GM21825 (cell line): ENCODE measurements around the gene SELENOO.

Experiments used
- ATAC-seq: cut with Tn5 transposase; IDR thresholded peaks from one replicate; pipeline ENCODE4 v1.9.1; 2021; ENCODE audit warnings: mild to moderate bottlenecking, moderate library complexity; ENCODE audit not compliant: unreplicated experiment

The SELENOO gene

GRCh38 chr22:50171319-50171964 is 29.4 kb upstream of the SELENOO start:
- ATAC-seq, result no peak

DNA sequence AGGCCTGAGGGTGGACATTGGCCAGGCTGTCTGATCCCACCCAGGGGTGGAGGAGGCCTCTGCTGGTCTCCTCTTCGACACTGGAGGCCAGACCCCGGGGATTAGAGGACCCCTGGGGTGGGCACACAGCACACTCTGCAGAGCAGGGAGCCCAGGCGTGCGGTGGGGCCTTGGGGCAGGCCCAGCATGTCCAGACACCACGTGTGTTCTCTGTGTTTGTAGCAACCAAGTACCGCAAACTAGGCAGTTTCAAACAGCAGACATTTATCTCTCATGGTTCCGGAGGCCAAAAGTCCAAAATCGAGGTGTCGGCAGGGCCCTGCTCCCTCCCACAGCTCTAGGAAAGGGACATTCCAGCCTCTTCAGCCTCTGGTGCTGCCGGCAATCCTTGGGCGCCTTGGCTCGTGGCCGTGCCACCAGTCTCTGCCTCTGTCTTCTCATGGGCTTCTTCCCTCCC is 28.8 kb upstream of the SELENOO start:
- no peak for ATAC-seq

- ATAC-seq, result no peak
Measured at GRCh38 chr22:50173311-50173982, 27.4 kb upstream of the SELENOO start.

GRCh38 chr22:50173983-50174355 is 26.8 kb upstream of the SELENOO start:
- ATAC-seq, result no peak

DNA sequence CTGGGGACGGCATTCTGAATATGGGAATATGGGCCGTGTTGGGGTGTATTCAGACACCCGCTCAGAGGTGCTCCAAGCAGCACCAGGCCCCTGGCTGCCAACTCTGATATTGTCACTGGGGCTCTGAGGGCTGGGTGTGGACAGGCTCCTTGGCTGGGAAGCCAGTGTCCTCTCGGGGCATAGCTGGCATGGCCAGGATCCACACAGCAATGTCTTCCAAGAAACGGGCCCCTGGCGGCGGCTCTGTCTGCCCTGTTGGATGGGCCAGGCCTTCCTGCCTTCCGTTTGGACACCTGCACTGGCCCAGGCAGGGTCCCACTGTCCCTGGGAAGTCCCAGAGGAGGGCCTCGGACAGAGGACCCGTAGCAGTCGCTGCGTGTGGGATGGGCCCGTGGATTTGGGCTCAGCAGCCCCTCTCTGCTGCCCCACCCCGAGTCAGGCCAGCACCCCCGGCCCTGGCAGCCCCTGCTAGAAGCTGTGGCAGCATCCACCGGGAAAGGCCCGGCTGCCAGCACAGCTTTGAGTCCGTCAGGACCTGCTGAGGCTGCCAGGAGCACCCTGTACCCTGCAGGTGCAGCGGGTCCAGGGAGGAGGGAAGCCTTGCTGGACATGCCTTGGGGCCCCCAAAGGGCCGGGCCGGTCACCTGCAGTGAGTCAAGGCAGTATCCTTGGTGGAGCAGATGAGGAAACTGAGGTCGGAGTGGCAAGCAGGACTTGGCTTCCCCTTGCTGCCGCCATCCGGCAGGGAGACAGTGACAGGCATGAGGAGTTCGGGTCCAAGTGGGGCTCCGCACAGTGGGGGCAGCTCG is 26.2 kb upstream of the SELENOO start:
- ATAC-seq, result no peak

GRCh38 chr22:50175191-50175461 is 25.7 kb upstream of the SELENOO start:
- ATAC-seq, result no peak

GRCh38 chr22:50175921-50176849 is 24.6 kb upstream of the SELENOO start:
- ATAC-seq, result no peak

DNA sequence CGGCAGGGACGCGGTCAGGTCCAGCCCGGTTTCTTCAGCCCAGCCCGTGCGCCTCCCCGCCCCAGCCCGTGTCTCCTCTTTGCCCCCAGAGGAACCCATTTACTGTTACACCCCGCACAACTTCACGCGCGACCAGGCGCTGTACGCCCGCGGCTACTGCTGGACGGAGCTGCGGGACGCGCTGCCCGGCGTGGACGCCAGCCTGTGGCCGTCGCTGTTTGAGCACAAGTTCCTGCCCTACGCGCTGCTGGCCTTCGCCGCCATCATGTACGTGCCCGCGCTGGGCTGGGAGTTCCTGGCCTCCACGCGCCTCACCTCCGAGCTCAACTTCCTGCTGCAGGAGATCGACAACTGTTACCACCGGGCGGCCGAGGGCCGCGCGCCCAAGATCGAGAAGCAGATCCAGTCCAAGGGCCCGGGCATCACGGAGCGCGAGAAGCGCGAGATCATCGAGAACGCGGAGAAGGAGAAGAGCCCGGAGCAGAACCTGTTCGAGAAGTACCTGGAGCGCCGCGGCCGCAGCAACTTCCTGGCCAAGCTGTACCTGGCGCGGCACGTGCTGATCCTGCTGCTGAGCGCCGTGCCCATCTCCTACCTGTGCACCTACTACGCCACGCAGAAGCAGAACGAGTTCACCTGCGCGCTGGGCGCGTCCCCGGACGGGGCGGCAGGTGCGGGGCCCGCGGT is 23.8 kb upstream of the SELENOO start:
- no peak for ATAC-seq

DNA sequence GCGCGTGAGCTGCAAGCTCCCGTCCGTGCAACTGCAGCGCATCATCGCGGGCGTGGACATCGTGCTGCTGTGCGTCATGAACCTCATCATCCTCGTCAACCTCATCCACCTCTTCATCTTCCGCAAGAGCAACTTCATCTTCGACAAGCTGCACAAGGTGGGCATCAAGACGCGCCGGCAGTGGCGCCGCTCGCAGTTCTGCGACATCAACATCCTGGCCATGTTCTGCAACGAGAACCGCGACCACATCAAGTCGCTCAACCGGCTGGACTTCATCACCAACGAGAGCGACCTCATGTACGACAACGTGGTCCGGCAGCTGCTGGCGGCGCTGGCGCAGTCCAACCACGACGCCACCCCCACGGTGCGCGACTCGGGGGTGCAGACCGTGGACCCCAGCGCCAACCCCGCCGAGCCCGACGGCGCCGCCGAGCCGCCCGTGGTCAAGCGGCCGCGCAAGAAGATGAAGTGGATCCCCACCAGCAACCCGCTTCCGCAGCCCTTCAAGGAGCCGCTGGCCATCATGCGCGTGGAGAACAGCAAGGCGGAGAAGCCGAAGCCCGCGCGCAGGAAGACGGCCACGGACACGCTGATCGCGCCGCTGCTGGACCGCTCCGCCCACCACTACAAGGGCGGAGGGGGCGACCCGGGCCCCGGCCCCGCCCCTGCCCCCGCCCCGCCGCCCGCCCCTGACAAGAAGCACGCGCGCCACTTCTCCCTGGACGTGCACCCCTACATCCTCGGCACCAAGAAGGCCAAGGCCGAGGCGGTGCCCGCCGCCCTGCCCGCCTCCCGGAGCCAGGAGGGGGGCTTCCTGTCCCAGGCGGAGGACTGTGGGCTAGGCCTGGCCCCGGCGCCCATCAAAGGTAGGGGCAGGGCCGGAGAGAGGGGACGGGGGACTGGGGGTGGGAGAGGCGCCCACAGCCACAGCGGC is 23.0 kb upstream of the SELENOO start:
- ATAC-seq, result no peak

DNA sequence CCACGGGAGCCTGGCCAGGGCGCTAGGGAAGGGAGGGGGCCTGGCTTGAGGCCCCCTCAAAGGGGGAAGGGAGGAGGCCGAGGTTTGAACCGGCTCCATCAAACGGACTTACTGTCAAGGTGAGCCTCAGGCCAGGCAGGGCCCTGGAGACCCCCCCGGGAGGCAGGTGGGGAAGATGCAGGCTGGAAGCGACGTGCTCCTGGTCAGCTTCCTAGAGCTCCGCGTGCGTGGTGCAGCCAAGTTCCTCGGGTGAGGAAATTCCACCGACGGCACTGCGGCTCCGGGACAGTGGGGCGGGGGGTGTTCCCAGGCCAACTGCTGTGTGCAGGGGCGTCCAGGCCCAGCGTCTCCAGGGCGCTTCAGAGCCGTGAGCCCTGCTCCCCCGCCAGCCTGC is 22.3 kb upstream of the SELENOO start:
- no peak for ATAC-seq

DNA sequence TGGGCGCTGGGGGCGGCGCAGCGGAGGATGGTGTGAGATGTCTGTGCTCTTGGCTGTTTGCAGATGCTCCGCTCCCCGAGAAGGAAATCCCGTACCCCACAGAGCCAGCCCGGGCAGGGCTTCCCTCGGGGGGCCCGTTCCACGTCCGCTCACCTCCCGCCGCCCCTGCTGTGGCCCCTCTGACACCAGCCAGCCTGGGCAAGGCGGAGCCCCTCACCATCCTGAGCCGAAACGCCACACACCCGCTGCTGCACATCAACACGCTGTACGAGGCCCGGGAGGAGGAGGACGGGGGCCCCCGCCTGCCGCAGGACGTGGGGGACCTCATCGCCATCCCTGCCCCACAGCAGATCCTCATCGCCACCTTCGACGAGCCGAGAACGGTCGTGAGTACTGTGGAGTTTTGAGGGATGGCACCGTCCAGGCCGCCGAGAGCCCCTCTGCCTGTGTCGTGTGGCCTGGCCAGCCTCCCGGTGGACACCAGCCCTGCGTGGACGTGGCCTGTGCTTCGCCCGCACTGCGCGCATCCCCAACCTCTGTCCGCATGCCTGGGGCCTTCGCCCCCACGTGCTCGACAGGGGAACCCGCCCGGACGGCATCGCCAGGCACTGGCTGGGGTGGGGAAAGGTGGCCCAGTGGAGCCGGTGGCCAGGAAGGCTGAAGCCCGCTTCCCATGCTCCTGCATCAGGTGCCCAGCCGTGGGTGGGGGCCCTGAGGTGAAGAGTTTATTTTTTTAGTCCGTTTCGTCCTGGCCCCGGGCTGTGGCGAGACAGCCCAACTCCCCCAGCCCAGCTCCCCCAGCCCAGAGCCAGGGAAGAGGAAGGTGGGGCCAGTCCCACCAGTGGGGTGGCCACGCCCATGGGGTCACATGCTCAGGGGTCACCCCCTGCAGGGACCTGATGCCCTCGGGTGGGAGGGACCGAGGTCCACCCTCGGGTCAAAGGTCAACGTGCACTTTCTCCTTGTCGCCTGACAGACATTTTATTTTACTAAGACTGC is 21.6 kb upstream of the SELENOO start:
- no peak for ATAC-seq

DNA sequence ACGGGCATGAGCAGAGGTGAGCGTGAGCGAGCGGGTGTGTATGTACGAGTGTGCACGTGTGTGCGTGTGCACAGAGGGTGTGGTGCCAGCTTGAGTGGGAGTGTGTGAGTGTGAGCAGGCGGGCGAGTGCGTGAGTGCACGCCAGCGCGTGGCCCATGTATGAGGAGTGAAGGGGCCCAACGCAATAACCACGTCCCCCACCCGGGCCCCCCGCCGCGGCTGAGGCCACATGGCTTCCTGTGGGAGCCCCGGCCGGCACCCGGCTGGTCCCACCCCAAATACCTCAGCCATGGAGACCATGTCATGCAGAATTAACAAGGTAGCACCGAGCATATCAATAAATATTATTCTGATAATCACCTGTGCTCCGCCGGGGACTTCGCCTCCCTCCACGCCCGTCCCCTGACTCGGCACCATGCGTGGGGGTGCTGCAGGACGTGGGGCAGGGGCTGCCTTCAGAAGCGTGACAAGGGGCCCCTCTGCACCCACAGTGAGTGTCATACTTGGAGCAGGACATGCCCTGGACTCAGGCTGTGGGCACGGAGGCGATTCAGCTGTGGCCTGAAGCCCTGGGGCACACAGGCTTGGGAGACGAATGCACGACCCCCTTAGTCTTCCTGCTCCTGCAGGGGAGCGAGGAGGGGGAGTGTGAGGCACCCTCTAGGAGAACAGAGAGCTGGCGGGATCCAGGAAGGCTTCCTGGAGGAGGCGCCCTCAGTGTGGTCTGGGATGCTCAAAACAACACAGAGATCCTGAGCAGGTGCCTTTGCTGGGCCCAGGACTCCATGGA is 20.7 kb upstream of the SELENOO start:
- ATAC-seq, result no peak

- ATAC-seq, result no peak
Measured at GRCh38 chr22:50180727-50181521, 19.9 kb upstream of the SELENOO start.

- no peak for ATAC-seq
Measured at GRCh38 chr22:50182176-50183081, 18.4 kb upstream of the SELENOO start.

DNA sequence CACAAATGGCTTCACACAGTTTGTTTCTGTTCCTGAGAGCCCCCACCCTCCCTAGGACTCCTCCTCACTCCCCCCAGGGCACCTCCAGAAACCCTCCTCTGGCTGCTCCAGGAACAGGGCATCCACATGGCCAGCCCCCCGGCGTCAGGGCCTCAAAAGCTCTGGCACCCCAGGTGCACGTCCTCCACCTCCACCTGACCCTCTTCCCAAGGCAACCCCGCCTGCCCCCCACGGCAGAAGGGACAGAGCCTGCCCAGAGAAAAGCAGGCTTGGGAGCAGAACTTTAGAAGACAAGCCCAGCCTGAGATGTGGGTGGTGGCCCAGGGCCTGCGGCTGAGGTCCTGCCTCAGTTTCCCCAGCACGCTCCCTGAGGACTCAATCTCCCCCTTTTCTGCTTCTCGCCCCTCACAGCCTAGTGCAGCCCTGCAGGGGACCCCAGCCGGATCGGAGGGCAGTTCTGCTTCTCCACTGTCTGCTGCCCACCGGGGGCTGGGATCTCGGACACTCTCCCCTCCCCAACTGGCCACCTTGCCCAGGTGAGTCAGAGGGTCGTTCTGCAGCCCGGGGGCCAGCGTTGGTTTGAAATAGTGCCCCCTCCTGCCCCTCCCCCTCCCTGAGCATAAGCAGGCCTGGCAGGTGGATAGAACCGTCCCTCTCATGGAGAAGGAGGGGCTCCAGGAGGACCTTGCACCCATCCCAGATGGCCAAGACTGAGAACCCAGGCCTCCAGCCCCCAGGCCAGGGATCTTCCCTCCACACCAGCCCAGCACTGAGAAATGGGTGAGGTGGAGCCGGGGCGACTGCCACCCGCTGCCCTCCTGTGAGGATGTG is 17.5 kb upstream of the SELENOO start:
- no peak for ATAC-seq
